ENCODE results near the gene NOS1AP. TPM values are rescaled to one million over a fixed set of nuclear protein-coding genes. Genes with fewer than 3 reads are reported as not detected.

NOS1AP gene
- 2.0 TPM in 1 of 2 replicates, not detected in the other for total RNA-seq

DNA sequence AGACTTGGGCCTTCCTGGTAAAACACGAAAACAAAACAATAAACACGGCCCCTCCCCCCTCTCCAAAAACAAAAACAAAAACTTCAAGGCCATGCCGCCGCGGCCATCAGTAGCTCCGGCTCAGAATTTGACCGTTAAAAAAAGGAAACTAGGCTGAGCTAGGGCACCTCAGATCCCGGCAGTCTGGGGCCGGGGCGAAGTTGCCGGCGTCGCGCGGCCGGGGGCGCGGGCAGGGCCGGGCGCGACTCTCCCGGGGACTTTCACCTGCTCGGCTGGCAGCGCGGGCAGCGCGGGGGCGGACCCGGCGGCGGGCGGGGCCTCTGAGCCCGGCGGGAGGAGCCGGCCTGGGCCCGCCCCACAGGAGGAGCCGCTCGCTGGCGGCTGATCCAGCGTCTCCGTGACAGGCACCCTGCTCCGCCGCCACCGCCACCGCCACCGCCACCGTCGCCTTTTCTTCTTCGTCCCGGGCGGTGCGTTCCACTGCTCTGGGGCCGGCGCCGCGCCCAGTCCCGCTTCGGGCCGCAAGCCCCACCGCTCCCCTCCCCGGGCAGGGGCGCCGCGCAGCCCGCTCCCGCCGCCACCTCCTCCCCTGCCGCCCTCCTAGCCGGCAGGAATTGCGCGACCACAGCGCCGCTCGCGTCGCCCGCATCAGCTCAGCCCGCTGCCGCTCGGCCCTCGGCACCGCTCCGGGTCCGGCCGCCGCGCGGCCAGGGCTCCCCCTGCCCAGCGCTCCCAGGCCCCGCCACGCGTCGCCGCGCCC is at the start of gene NOS1AP:
TSS of gene NOS1AP (plus strand) at position 358 of the 760 bp plus-strand sequence. CDS start 487 bp downstream, outside the sequence.

DNA sequence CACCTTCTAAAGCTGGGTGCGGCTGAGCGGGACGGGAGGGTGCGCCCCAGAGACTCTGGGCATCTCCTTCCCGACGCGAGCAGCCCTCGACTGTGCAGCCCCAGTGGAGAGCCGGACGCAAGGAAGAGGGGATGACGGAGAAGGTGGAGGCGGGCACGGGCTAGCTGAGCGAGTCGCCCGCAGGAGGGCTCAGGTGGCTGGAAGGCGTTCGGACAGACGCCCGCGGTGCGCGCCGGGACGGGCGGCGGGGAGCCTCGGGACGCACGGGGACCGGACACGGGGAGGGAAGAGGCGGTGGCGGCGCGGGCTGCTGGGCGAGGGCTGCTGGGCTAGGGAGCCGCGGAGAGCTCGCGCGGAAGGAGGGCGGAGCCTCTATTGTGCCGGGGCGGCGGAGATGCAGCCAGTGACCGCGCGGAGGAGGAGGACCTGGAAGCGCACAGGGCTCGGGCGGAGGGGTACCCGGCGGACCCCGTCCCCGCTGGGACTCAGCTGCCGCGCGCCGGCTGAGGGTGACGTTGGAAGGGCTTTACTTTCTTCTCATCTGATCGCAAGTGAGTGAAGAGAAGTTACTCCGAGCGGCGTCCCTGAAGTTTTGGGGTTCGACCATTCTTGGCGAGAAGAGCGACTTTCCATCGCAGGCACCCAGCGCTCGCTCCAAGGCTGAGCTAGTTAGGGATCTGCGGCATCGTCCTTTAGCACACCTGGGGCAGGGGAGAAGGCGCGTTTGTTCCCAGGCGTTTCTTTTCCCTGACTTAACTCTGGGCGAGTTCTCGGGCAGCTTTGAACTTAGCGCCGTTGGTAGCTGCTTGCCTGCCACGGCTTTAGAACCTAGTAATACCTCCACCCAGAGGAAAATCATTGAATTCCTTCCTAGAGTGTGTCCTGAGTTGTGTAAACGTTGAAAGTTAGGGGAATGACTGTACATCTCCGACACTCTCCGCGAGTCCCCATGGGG is 45.7 kb upstream of the NOS1AP start, which contains the start of gene OLFML2B:
TSS of gene OLFML2B (minus strand) at position 323 of the 955 bp plus-strand sequence. CDS start 439 bp downstream, outside the sequence.

GRCh38 chr1:162376691-162377090 is 307.2 kb downstream of the NOS1AP start, which contains the start of gene SPATA46:
Gene SPATA46, minus strand, starts transcription at chr1:162376854. Its CDS starts 64 bp downstream, at chr1:162376790.

GRCh38 chr1:162381383-162381782 is 311.9 kb downstream of the NOS1AP start, which contains the start of gene C1orf226:
Gene C1orf226, plus strand, starts transcription at chr1:162381728. Its CDS starts 174 bp downstream, at chr1:162381902.

DNA sequence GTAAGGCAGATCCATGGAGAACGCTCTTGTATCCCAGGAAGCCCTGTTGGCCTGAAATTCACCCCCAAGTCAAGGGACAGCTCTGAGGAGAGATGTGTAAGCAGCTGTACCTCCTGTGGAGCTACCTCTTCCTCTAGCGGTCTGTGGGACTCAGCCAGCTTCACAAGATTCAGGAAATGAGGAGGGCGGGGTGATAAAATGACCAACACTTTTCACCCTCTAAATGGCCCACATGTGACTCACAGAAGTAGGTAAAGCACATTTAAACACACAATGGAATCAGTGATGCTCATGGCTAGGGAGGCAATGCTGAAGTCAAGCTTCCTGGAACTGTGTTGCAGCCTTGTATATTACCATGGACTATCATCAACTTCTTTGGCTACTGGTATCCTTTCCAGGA is 342.5 kb downstream of the NOS1AP start, which contains the start of gene SH2D1B:
TSS of gene SH2D1B (minus strand) at position 135 of the 400 bp plus-strand sequence. CDS start at position 15, 120 bp downstream.

Other genes starting within 250 kb of the NOS1AP start
- 3.4 and 18.9 TPM in 2 replicates for gene OLFML2B, start 45.8 kb upstream of the NOS1AP start, total RNA-seq

Measured in pericardium fibroblast (primary cell).